Posterior vena cava (tissue), 2 donors: Measurements from ENCODE around the gene BAAT. TPM values are rescaled to one million over a fixed set of nuclear protein-coding genes. Genes with fewer than 3 reads are reported as not detected.
"Not testable (repeated sequence)": the region's sequence is repeated elsewhere in the genome, so short reads cannot be mapped to it uniquely, and the experiment has no call there.

Experiments
- DNase-seq: peaks from one replicate; pipeline ENCODE4 v3.0.0-alpha.2; 2020; ENCODE audit warnings: low spot score
- intact Hi-C, 2 donors: fragments of 100-400 bp; cut with DNase I; formaldehyde crosslinking; loops; one replicate each; pipeline versions ENCODE4 v1.14.1 to v1.14.2; 2022 to 2023
- long read RNA-seq, 2 donors: library from polyadenylated mRNA; unstranded; transcript quantifications; one replicate each; pipeline ENCODE4 v2.0.0, GENCODE V29; 2020 to 2021
- total RNA-seq, 2 donors: library from RNA; stranded (reverse); fragmentation: NEBNext Ultra II Directional; extraction: Animal tissue kit (Norgen Biotek cat#: 25700); gene quantifications; one replicate each; pipeline ENCODE4 v1.2.1, GENCODE V29; 2021
- donor health status: DM: yes; HTN: yes; CAD: no.
- donor health status: DM: yes; HTN: yes; CAD: no.

Gene BAAT
- total RNA-seq, result under 1 TPM in 1 of 2 donors, not detected in 1; 0.09 TPM
- long read RNA-seq, donor 1, result 0 reads
- long read RNA-seq, donor 2, result 0 reads

- intact Hi-C loops, DNase-seq: not testable (repeated sequence)
Measured at GRCh38 chr9:101384873-101385536, at the start of gene BAAT. BAAT (minus strand) TSS chr9:101385006; CDS start chr9:101371404, 13,602 bp downstream.

- no peak for DNase-seq
Measured at GRCh38 chr9:101433229-101433628, 48.4 kb upstream of the BAAT start.

GRCh38 chr9:101432740-101433139 lies 47.9 kb upstream of the BAAT start:
- intact Hi-C loops, result no loop called here
- no peak for DNase-seq

More at GRCh38 chr9:101433229-101433628, 48.4 kb upstream of the BAAT start:
- intact Hi-C loops, result no loop called here

- intact Hi-C loops, result no loop called here
- DNase-seq, result no peak
Measured at GRCh38 chr9:101432171-101432570, 47.4 kb upstream of the BAAT start.

GRCh38 chr9:101429736-101430135 lies 44.9 kb upstream of the BAAT start:
- intact Hi-C loops, result no loop called here
- DNase-seq, result no peak

- no peak for DNase-seq
- intact Hi-C loops, result no loop called here
Measured at GRCh38 chr9:101428909-101429308, 44.1 kb upstream of the BAAT start.

- intact Hi-C loops, result no loop called here
Measured at GRCh38 chr9:101427957-101428655, 43.3 kb upstream of the BAAT start.

GRCh38 chr9:101427358-101427757 lies 42.6 kb upstream of the BAAT start:
- intact Hi-C loops, result no loop called here
- no peak for DNase-seq

More at GRCh38 chr9:101427957-101428655, 43.3 kb upstream of the BAAT start:
- DNase-seq, result no peak

- intact Hi-C loops, result no loop called here
- DNase-seq, result no peak
Measured at GRCh38 chr9:101421653-101422065, 36.9 kb upstream of the BAAT start.

GRCh38 chr9:101419863-101420262 lies 35.1 kb upstream of the BAAT start:
- no peak for DNase-seq
- intact Hi-C loops, result no loop called here

GRCh38 chr9:101418518-101419430 lies 34.0 kb upstream of the BAAT start:
- no peak for DNase-seq
- intact Hi-C loops, result no loop called here

GRCh38 chr9:101417977-101418376 lies 33.2 kb upstream of the BAAT start:
- no peak for DNase-seq
- intact Hi-C loops, result no loop called here

- intact Hi-C loops, result no loop called here
- no peak for DNase-seq
Measured at GRCh38 chr9:101417389-101417788, 32.6 kb upstream of the BAAT start.

- no peak for DNase-seq
- intact Hi-C loops, result no loop called here
Measured at GRCh38 chr9:101415578-101415977, 30.8 kb upstream of the BAAT start.

- intact Hi-C loops, result no loop called here
Measured at GRCh38 chr9:101414839-101415238, 30.0 kb upstream of the BAAT start.

GRCh38 chr9:101409079-101409477 lies 24.3 kb upstream of the BAAT start:
- intact Hi-C loops, result no loop called here
- no peak for DNase-seq

More at GRCh38 chr9:101414839-101415238, 30.0 kb upstream of the BAAT start:
- no peak for DNase-seq

GRCh38 chr9:101408374-101409078 lies 23.7 kb upstream of the BAAT start:
- DNase-seq, result no peak
- intact Hi-C loops, result no loop called here

- intact Hi-C loops, result no loop called here
- no peak for DNase-seq
Measured at GRCh38 chr9:101403516-101404285, 18.9 kb upstream of the BAAT start.
